Middle frontal gyrus (tissue), 1 donor: Measurements from ENCODE around the gene SIVA1.

Experiments
- DNase-seq: peaks from one replicate; pipeline ENCODE4 v3.0.0-alpha.2; 2015; ENCODE audit warnings: low spot score; ENCODE audit errors: extremely low spot score

Gene SIVA1

GRCh38 chr14:104734601-104734990 lies 18.4 kb upstream of the SIVA1 start:
- no peak for DNase-seq

- DNase-seq, result no peak
These were observed 17.8 kb upstream of the SIVA1 start for GRCh38 chr14:104734991-104735779.

GRCh38 chr14:104735830-104736642 lies 16.9 kb upstream of the SIVA1 start:
- DNase-seq, result no peak

GRCh38 chr14:104738375-104739019 lies 14.4 kb upstream of the SIVA1 start:
- DNase-seq, result no peak

GRCh38 chr14:104739026-104739425 lies 13.9 kb upstream of the SIVA1 start:
- no peak for DNase-seq

- no peak for DNase-seq
These were observed 13.1 kb upstream of the SIVA1 start for GRCh38 chr14:104739546-104740516.

GRCh38 chr14:104741108-104741802 lies 11.7 kb upstream of the SIVA1 start:
- DNase-seq, result no peak

GRCh38 chr14:104741803-104742251 lies 11.1 kb upstream of the SIVA1 start:
- no peak for DNase-seq

- DNase-seq, result no peak
These were observed 10.1 kb upstream of the SIVA1 start for GRCh38 chr14:104742586-104743455.

GRCh38 chr14:104743461-104744380 lies 9.2 kb upstream of the SIVA1 start:
- no peak for DNase-seq

- no peak for DNase-seq
These were observed 8.5 kb upstream of the SIVA1 start for GRCh38 chr14:104744484-104744883.

- no peak for DNase-seq
These were observed 7.5 kb upstream of the SIVA1 start for GRCh38 chr14:104745431-104745830.

- DNase-seq, result no peak
These were observed 6.8 kb upstream of the SIVA1 start for GRCh38 chr14:104746071-104746545.

GRCh38 chr14:104746934-104747481 lies 5.9 kb upstream of the SIVA1 start:
- DNase-seq, result no peak

GRCh38 chr14:104747876-104748275 lies 5.1 kb upstream of the SIVA1 start:
- DNase-seq, result no peak

GRCh38 chr14:104749111-104749649 lies 3.8 kb upstream of the SIVA1 start:
- peak; percentile 39 for DNase-seq

GRCh38 chr14:104750056-104750752 lies 2.7 kb upstream of the SIVA1 start:
- no peak for DNase-seq
